Fibroblast of mammary gland (primary cell): ENCODE results near the gene SPATA16.
"Not testable (repeated sequence)": the region's sequence is repeated elsewhere in the genome, so short reads cannot be mapped to it uniquely, and the experiment has no call there.

Experiments used
- DNase-seq: peaks from one replicate; pipeline ENCODE4 v3.0.0-alpha.2; 2010; ENCODE audit warnings: low read depth
- H3K4me3 ChIP-seq: 2 replicates; pipeline ENCODE4 v1.5.1; 2011; ENCODE audit warnings: low read depth, mild to moderate bottlenecking, low read length, moderate library complexity; ENCODE audit not compliant: control insufficient read depth
- CTCF ChIP-seq: conservative IDR thresholded peaks from 2 replicates; pipeline ENCODE4 v1.5.1; 2011; ENCODE audit warnings: low read depth, low read length, inconsistent platforms; ENCODE audit not compliant: control insufficient read depth, insufficient read depth

SPATA16 gene

GRCh38 chr3:172892158-172892557 is 248.9 kb downstream of the SPATA16 start:
- DNase-seq, result peak; percentile 82
- H3K4me3 ChIP-seq, result no peak overlapping the region
- TF ChIP-seq CTCF, result no peak

- no peak for TF ChIP-seq CTCF
- DNase-seq, result no peak
- H3K4me3 ChIP-seq, result no peak overlapping the region
Measured at GRCh38 chr3:172885704-172886103, 255.3 kb downstream of the SPATA16 start.

GRCh38 chr3:172882563-172882962 is 258.5 kb downstream of the SPATA16 start:
- H3K4me3 ChIP-seq, result no peak overlapping the region
- no peak for DNase-seq
- TF ChIP-seq CTCF, result no peak

- not testable (repeated sequence) for DNase-seq, H3K4me3 ChIP-seq
Measured at GRCh38 chr3:172879381-172879780, 261.7 kb downstream of the SPATA16 start.

- no peak for TF ChIP-seq CTCF
- no peak overlapping the region for H3K4me3 ChIP-seq
- DNase-seq, result no peak
Measured at GRCh38 chr3:172877011-172877410, 264.0 kb downstream of the SPATA16 start.

GRCh38 chr3:172876297-172876696 is 264.7 kb downstream of the SPATA16 start:
- TF ChIP-seq CTCF, result no peak
- no peak for DNase-seq
- H3K4me3 ChIP-seq, result no peak overlapping the region

GRCh38 chr3:172875039-172875438 is 266.0 kb downstream of the SPATA16 start:
- H3K4me3 ChIP-seq, result no peak overlapping the region
- no peak for DNase-seq
- TF ChIP-seq CTCF, result no peak
